Measurements from ENCODE around the gene PPFIA4.

PPFIA4 gene

DNA sequence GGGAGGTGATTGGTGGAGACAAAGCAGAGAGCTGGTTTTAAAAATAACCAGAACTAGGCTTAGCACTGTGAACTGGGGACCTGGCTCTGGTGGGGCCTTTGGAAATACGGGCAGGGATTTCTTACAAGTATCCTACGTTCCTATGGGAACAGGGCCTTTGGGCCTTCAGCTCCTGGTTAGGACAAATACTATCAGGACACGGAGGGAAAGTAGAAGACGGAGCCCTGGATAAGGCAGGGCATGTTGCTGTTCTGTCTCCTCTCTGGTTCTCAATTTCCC, 64.8 kb downstream of the PPFIA4 start:
- TF ChIP-seq, protein P1, sequence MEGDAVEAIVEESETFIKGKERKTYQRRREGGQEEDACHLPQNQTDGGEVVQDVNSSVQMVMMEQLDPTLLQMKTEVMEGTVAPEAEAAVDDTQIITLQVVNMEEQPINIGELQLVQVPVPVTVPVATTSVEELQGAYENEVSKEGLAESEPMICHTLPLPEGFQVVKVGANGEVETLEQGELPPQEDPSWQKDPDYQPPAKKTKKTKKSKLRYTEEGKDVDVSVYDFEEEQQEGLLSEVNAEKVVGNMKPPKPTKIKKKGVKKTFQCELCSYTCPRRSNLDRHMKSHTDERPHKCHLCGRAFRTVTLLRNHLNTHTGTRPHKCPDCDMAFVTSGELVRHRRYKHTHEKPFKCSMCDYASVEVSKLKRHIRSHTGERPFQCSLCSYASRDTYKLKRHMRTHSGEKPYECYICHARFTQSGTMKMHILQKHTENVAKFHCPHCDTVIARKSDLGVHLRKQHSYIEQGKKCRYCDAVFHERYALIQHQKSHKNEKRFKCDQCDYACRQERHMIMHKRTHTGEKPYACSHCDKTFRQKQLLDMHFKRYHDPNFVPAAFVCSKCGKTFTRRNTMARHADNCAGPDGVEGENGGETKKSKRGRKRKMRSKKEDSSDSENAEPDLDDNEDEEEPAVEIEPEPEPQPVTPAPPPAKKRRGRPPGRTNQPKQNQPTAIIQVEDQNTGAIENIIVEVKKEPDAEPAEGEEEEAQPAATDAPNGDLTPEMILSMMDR (conservative IDR thresholded peaks at IDR 0.05; ENCODE audit: control insufficient read depth, insufficient read depth, low read depth, low read length): no peak
- DNase-seq (ENCODE audit: low read depth): no peak
- H3K4me3 ChIP-seq (ENCODE audit: control insufficient read depth, low read depth, low read length): no peak overlapping the region

DNA sequence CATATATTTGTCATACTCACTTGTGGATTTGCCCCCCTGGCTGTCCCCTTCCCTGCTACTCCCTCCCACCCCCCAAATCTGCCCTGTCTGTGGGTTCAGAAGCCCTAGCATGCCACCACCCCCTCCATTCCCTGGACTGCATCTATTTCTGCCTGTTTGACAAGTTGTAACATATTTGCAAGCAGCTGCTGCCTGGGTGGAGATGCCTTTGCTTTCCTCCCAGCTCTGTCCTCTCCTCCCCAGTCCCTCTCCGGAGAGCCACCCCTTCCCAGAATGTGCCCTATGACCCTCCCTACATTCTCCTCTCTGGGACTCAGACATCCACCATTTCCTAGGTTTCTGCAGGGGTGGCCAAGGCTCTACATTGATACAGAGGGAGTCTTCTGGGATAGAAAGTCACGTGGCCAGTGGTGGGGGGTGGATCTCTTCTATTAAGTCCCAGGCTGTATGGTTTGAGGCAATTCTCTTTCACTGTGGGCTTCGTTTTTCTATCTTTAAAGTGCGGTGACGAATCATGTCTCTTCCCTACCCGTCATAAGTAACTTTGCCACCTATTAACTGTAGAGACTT, 65.6 kb downstream of the PPFIA4 start:
- DNase-seq (ENCODE audit: low read depth): no peak
- TF ChIP-seq, protein P1 (conservative IDR thresholded peaks at IDR 0.05; ENCODE audit: control insufficient read depth, insufficient read depth, low read depth, low read length): no peak
- no peak overlapping the region for H3K4me3 ChIP-seq (ENCODE audit: control insufficient read depth, low read depth, low read length)

GRCh38 chr1:203093754-203094410, 67.6 kb downstream of the PPFIA4 start:
- no peak overlapping the region for H3K4me3 ChIP-seq (ENCODE audit: control insufficient read depth, low read depth, low read length)
- TF ChIP-seq, protein P1 (conservative IDR thresholded peaks at IDR 0.05; ENCODE audit: control insufficient read depth, insufficient read depth, low read depth, low read length): no peak
- peak; percentile 6 for DNase-seq (ENCODE audit: low read depth)

DNA sequence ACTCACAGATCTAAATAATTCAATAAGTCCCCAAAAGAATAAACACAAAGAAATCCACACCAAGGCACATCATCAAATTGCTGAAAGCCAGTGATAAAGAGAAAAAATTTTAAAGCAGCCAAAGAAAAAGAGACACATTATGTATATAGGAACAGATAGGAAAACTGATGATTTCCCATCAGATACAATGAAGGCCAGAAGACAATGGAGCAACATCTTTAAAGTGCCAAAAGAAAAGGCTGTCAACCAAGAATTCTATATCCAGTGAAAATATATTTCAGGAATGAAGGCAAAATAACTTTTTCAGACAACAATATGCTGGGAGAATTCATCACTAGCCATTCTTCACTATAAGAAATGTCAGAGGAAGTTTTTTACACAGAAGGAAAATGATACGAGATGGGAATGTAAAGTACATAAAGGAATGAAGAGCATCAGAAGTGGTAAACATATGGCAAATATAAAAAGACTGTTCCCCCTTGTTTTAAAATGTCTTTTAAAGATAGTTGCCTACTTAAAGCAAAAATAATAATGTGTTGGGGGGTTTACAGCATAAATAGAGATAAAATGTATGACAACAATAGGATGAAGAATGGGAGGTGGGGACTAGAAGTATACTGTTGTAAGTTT, 68.9 kb downstream of the PPFIA4 start:
- no peak for DNase-seq (ENCODE audit: low read depth)
- TF ChIP-seq, protein P1 (conservative IDR thresholded peaks at IDR 0.05; ENCODE audit: control insufficient read depth, insufficient read depth, low read depth, low read length): no peak

DNA sequence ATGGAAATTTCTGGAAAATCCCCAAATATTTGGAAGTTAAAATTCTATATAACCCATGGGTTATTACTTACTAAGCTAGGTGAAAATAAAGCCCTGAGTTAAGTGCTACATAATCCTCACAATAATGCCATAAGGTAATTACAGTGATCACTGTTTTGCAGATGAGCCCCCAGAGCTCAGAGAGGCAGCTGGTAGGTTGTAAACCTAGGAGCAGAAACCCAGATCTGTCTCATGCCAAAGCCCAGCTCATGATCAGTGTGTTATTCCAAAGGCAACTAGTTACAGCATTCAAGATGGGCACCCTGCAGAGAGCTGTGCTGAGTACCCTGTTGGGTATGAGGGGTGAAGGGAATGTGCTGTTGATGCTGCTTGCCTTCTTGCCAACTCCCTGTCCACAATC, 70.3 kb downstream of the PPFIA4 start:
- DNase-seq (ENCODE audit: low read depth): no peak
- TF ChIP-seq, protein P1 (conservative IDR thresholded peaks at IDR 0.05; ENCODE audit: control insufficient read depth, insufficient read depth, low read depth, low read length): no peak

More for the DNA sequence above, 68.9 kb downstream of the PPFIA4 start:
- H3K4me3 ChIP-seq (ENCODE audit: control insufficient read depth, low read depth, low read length): no peak overlapping the region

GRCh38 chr1:203097001-203097400, 70.7 kb downstream of the PPFIA4 start:
- H3K4me3 ChIP-seq (ENCODE audit: control insufficient read depth, low read depth, low read length): no peak overlapping the region
- no peak for DNase-seq (ENCODE audit: low read depth)
- TF ChIP-seq, protein P1 (conservative IDR thresholded peaks at IDR 0.05; ENCODE audit: control insufficient read depth, insufficient read depth, low read depth, low read length): no peak

More for the DNA sequence above, 70.3 kb downstream of the PPFIA4 start:
- no peak overlapping the region for H3K4me3 ChIP-seq (ENCODE audit: control insufficient read depth, low read depth, low read length)

Data from fibroblast of mammary gland (primary cell).